Subcutaneous adipose tissue (tissue), 4 donors: Measurements from ENCODE around the gene GULP1. TPM values are rescaled to one million over a fixed set of nuclear protein-coding genes. Genes with fewer than 3 reads are reported as not detected.

Experiments used
- CTCF ChIP-seq: fragments of 450-650 bp; IDR thresholded peaks from one replicate; pipeline ENCODE4 v1.5.1; 2016; ENCODE audit warnings: low read depth, mild to moderate bottlenecking, control low read depth, antibody characterized with exemption, moderate library complexity
- total RNA-seq, 4 donors: library from RNA; depleted of rRNA; stranded (reverse); fragments of >200 nt; gene quantifications; one replicate each; pipeline ENCODE4 v1.1.0, GENCODE V29; 2016

The GULP1 gene
- total RNA-seq, 4 donors from 2014 or later: 13.3 to 42.2 (median 30.3) TPM

GRCh38 chr2:188391354-188391753 lies 99.7 kb downstream of the GULP1 start:
- no peak for TF ChIP-seq CTCF

GRCh38 chr2:188394931-188395472 lies 103.3 kb downstream of the GULP1 start:
- TF ChIP-seq CTCF: no peak

GRCh38 chr2:188395903-188396689 lies 104.4 kb downstream of the GULP1 start:
- no peak for TF ChIP-seq CTCF

GRCh38 chr2:188399159-188399558 lies 107.5 kb downstream of the GULP1 start:
- TF ChIP-seq CTCF: no peak

- TF ChIP-seq CTCF: no peak
Observed at GRCh38 chr2:188403676-188404075, 112.0 kb downstream of the GULP1 start.

GRCh38 chr2:188404341-188405004 lies 112.8 kb downstream of the GULP1 start:
- no peak for TF ChIP-seq CTCF

GRCh38 chr2:188406414-188406813 lies 114.7 kb downstream of the GULP1 start:
- no peak for TF ChIP-seq CTCF
